Subcutaneous adipose tissue (tissue), 4 donors: ENCODE measurements around the gene USP35. TPM values are rescaled to one million over a fixed set of nuclear protein-coding genes. Genes with fewer than 3 reads are reported as not detected.

Experiments
- total RNA-seq, 4 donors: library from RNA; depleted of rRNA; stranded (reverse); fragments of >200 nt; gene quantifications; one replicate each; pipeline ENCODE4 v1.1.0, GENCODE V29; 2016
- TF ChIP-seq, protein P1 (sequence below): fragments of 450-650 bp; IDR thresholded peaks from one replicate; pipeline ENCODE4 v1.5.1; 2016; ENCODE audit warnings: low read depth, mild to moderate bottlenecking, control low read depth, antibody characterized with exemption, moderate library complexity

USP35 gene
- total RNA-seq, 4 donors from 2014 or later: 6.8 to 13.2 (median 9.8) TPM

DNA sequence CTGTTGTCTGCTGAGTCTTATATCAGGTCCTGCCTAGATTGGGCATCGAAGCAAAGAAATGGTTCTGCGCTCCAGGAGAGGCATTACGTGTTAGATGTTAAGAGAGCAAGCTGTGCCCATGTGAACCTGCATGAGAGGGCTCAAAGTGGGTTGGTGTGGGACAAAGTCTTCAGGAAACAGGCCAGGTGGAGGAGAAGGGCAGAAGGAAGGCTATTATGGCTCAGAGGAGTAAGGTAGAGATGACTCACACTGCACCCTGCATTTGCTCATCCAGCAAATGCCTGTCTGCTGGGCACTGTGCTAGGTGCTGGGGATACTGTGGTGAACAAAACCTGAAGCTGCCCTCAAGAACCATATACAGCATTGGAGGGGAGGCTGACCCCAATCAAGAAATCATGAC, 5.8 kb downstream of the USP35 start:
- TF ChIP-seq, protein P1, sequence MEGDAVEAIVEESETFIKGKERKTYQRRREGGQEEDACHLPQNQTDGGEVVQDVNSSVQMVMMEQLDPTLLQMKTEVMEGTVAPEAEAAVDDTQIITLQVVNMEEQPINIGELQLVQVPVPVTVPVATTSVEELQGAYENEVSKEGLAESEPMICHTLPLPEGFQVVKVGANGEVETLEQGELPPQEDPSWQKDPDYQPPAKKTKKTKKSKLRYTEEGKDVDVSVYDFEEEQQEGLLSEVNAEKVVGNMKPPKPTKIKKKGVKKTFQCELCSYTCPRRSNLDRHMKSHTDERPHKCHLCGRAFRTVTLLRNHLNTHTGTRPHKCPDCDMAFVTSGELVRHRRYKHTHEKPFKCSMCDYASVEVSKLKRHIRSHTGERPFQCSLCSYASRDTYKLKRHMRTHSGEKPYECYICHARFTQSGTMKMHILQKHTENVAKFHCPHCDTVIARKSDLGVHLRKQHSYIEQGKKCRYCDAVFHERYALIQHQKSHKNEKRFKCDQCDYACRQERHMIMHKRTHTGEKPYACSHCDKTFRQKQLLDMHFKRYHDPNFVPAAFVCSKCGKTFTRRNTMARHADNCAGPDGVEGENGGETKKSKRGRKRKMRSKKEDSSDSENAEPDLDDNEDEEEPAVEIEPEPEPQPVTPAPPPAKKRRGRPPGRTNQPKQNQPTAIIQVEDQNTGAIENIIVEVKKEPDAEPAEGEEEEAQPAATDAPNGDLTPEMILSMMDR: no peak

DNA sequence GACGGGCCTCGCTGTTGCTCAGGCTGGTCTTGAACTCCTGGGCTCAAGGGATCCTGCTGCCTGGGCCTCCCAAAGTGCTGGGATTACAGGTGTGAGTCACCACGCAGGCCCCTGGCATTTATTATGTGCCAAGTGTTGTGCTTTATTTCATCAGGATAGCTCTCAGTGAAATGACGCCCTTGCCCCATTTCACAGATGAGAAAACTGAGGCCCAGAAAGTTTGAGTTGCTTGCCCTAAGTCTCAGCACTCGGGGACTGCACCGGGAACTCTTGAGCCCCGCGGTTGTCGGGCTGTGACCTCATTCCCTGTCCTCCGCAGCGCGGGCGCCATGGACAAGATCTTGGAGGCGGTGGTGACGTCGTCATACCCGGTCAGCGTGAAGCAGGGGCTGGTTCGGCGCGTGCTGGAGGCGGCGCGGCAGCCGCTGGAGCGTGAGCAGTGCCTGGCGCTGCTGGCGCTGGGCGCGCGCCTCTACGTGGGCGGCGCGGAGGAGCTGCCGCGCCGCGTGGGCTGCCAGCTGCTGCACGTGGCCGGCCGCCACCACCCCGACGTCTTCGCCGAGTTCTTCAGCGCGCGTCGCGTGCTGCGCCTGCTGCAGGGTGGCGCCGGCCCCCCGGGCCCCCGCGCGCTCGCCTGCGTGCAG, 7.3 kb downstream of the USP35 start:
- TF ChIP-seq, protein P1: no peak

DNA sequence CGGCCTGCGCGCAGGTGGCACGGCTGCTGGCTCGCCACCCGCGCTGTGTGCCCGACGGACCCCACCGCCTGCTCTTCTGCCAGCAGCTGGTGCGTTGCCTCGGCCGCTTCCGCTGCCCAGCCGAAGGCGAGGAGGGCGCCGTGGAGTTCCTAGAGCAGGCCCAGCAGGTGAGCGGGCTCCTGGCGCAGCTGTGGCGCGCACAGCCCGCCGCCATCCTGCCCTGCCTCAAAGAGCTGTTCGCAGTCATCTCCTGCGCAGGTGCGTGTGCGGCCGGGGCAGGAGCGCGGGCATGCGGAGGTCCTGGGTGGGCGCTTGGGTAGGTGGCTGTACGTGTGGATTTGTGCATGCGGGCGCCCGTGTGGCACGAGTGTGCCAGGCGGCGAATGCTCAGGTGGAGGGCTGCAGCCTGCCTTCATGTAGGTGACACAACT, 8.0 kb downstream of the USP35 start:
- TF ChIP-seq, protein P1: no peak

DNA sequence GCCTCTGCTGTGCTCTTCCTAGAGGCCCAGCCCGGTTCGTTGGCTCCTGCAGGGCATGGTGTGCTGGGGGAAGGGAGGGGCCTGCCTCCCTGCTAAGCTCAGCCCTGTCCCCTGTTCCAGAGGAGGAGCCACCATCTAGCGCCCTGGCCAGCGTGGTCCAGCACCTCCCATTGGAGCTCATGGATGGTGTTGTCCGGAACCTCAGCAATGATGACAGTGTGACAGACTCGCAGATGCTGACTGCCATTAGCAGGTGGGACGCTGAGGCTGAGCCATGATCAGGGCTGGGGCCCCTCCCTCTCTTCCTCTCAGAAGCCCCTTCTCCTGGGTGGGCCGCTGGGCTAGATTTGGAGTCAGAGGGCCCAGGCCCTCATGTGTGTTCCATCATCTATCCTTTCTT, 9.1 kb downstream of the USP35 start:
- TF ChIP-seq, protein P1: no peak

DNA sequence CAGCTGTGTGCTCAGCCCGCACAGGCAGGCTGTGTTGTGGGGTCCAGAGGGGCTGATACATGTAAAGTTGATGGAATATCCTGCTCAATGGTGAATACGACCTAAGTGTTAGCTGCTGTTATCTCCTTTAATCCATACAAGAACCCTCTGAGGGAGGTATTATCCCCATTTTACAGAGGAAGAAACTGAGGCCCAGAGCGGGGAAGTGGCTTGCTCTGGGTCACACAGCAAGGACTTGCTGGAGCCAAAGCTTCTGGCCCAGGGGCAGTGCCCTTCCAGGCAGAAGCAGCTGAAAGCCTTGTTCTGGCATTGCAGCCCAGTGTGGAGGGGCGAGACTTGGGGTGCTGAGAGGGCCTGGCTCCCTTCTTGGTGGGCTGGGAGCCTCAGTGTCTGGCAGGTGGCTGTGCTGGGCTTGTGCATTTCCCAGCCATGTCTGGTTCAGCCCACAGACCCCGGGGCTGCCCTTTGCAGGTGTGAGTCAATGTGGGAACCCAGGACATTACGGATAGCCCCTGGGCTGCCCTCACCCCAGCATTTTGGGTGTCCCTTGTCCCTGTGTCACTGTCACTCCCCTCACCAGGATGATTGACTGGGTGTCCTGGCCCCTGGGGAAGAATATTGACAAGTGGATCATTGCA, 10.4 kb downstream of the USP35 start:
- TF ChIP-seq, protein P1: no peak

DNA sequence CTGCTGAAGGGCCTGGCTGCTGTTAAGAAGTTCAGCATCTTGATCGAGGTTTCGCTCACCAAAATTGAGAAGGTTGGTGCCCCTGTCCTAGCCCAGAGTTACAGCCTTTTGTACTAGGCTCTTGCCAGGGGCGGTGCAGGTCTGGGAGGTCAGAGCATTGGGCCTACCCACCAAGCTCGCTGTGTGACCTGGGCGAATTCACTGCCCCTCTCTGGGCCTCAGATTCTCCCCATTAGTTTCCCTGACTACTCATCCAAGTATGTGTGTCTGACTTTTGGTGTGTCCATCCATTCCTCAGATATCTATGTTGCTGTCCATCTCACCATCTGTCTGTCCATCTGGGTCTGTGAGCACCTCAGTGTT, 10.9 kb downstream of the USP35 start:
- TF ChIP-seq, protein P1: no peak

DNA sequence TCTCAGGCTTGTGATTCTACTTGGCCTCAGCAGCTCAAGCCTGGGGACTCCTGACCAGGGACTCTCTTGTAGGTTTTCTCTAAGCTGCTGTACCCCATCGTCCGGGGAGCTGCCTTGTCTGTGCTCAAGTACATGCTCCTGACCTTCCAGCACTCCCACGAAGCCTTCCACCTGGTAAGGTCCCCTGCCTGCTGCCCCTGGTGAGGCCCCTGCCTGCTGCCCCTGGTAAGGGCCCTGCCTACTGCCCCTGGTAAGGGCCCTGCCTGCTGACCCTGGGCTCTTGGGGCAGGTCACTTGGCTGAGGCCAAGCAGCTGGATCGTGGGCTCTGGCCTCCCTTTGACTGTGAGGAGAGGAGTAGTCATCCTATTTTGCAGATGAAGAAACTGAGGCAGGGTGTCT, 11.3 kb downstream of the USP35 start:
- TF ChIP-seq, protein P1: no peak
